Neural cell (in vitro differentiated cells): ENCODE measurements around the gene PBXIP1. TPM values are rescaled to one million over a fixed set of nuclear protein-coding genes. Genes with fewer than 3 reads are reported as not detected.
"Not testable (repeated sequence)": the region's sequence is repeated elsewhere in the genome, so short reads cannot be mapped to it uniquely, and the experiment has no call there.

Experiments used
- H2AFZ ChIP-seq: fragments of 200-600, 300-800 bp; sonication (generic), shearing (Covaris generic); 2 replicates; pipeline ENCODE4 v1.6.0; 2014; ENCODE audit warnings: low read depth, mild to moderate bottlenecking, antibody characterized with exemption, low read length, moderate library complexity
- H3F3A ChIP-seq: fragments of 200-600 bp; shearing (Covaris generic); 2 replicates; pipeline ENCODE4 v1.6.1; 2016; ENCODE audit warnings: mild to moderate bottlenecking, moderate library complexity, mixed read lengths, antibody characterized with exemption, low read length; ENCODE audit not compliant: insufficient read depth, poor library complexity, severe bottlenecking
- H3K27ac ChIP-seq: fragments of 200-600, 300-800 bp; sonication (generic), shearing (Covaris generic); 2 replicates; pipeline ENCODE4 v1.5.1; 2014; ENCODE audit warnings: mild to moderate bottlenecking, low read length, moderate library complexity
- H3K27me3 ChIP-seq: fragments of 300-800, 200-600 bp; sonication (generic), shearing (Covaris generic); 2 replicates; pipeline ENCODE4 v1.6.0; 2014; ENCODE audit warnings: mild to moderate bottlenecking, low read depth, low read length, moderate library complexity; ENCODE audit not compliant: insufficient read depth
- H3K36me3 ChIP-seq: fragments of 300-800, 200-600 bp; sonication (generic), shearing (Covaris generic); 2 replicates; pipeline ENCODE4 v1.5.1; 2014; ENCODE audit warnings: mild to moderate bottlenecking, antibody characterized with exemption, low read length, moderate library complexity; ENCODE audit not compliant: insufficient read depth
- H3K4me2 ChIP-seq: fragments of 300-800, 200-600 bp; sonication (generic), shearing (Covaris generic); 2 replicates; pipeline ENCODE4 v1.6.0; 2014; ENCODE audit warnings: mild to moderate bottlenecking, low read length
- H3K4me3 ChIP-seq: fragments of 300-800, 200-600 bp; sonication (generic), shearing (Covaris generic); 2 replicates; pipeline ENCODE4 v1.5.1; 2014; ENCODE audit warnings: mild to moderate bottlenecking, low read length, moderate library complexity
- H3K79me2 ChIP-seq: fragments of 200-600 bp; shearing (Covaris generic); replicated peaks from 2 replicates; pipeline ENCODE4 v1.6.0; 2014; ENCODE audit warnings: mild to moderate bottlenecking, low read length, moderate library complexity; ENCODE audit not compliant: insufficient read depth
- H3K9ac ChIP-seq: fragments of 300-800, 200-600 bp; sonication (generic), shearing (Covaris generic); 2 replicates; pipeline ENCODE4 v1.6.1; 2016; ENCODE audit warnings: mild to moderate bottlenecking, low read length, mixed read lengths
- H3K9me2 ChIP-seq: fragments of 200-600 bp; shearing (Covaris generic); 2 replicates; pipeline ENCODE4 v1.6.1; 2016; ENCODE audit warnings: mild to moderate bottlenecking, low read length, mixed read lengths; ENCODE audit not compliant: insufficient read depth
- H3K9me3 ChIP-seq: fragments of 200-600, 300-800 bp; sonication (generic), shearing (Covaris generic); 2 replicates; pipeline ENCODE4 v1.6.1; 2016; ENCODE audit warnings: mild to moderate bottlenecking, mixed run types, low read length, moderate library complexity, mixed read lengths
- H4K20me1 ChIP-seq: fragments of 200-600 bp; shearing (Covaris generic); 2 replicates; pipeline ENCODE4 v1.6.1; 2016; ENCODE audit warnings: mild to moderate bottlenecking, mixed run types; ENCODE audit not compliant: insufficient read depth
- EP300 ChIP-seq: fragments of 450-650 bp; conservative IDR thresholded peaks from 2 replicates; pipeline ENCODE4 v1.6.1; 2014; ENCODE audit warnings: antibody characterized with exemption, mild to moderate bottlenecking, moderate library complexity; ENCODE audit not compliant: poor library complexity, severe bottlenecking
- EZH2 ChIP-seq: fragments of 200-600, 300-800 bp; shearing (Covaris generic), sonication (generic); IDR thresholded peaks from 2 replicates; pipeline ENCODE4 v1.6.1; 2014; ENCODE audit warnings: antibody characterized with exemption, low read length, borderline replicate concordance, mild to moderate bottlenecking; ENCODE audit not compliant: insufficient read depth, poor library complexity, severe bottlenecking
- MXI1 ChIP-seq: fragments of 450-650 bp; conservative IDR thresholded peaks from 2 replicates; pipeline ENCODE4 v1.6.1; 2014; ENCODE audit warnings: antibody characterized with exemption, mild to moderate bottlenecking; ENCODE audit not compliant: poor library complexity, severe bottlenecking
- POLR2AphosphoS5 ChIP-seq: IDR thresholded peaks from 2 replicates; pipeline ENCODE4 v1.6.1; 2012
- RAD21 ChIP-seq: fragments of 450-650 bp; conservative IDR thresholded peaks from 2 replicates; pipeline ENCODE4 v1.6.1; 2014; ENCODE audit warnings: antibody characterized with exemption, mild to moderate bottlenecking, moderate library complexity
- SMC3 ChIP-seq: fragments of 450-650 bp; conservative IDR thresholded peaks from 2 replicates; pipeline ENCODE4 v1.6.1; 2014; ENCODE audit warnings: antibody characterized with exemption, mild to moderate bottlenecking, moderate library complexity; ENCODE audit not compliant: poor library complexity
- TAF1 ChIP-seq: IDR thresholded peaks from 2 replicates; pipeline ENCODE4 v1.6.1; 2012; ENCODE audit warnings: low read depth
- polyA plus RNA-seq: library from polyadenylated mRNA; depleted of rRNA; stranded (reverse); fragments of >200 nt; gene quantifications from 2 replicates; pipeline ENCODE4 v1.2.3, GENCODE V29; 2014
- TF ChIP-seq, protein P1 (sequence below): fragments of 450-650 bp; IDR thresholded peaks from 2 replicates; pipeline ENCODE4 v1.5.1; 2014; ENCODE audit warnings: antibody characterized with exemption, mild to moderate bottlenecking, moderate library complexity; ENCODE audit not compliant: poor library complexity, severe bottlenecking
- TF ChIP-seq, protein P2 (sequence below): IDR thresholded peaks from 2 replicates; pipeline ENCODE4 v1.6.1; 2012; ENCODE audit warnings: borderline replicate concordance

Gene PBXIP1
- polyA plus RNA-seq, 1 donor from 2014 or later: 5.4 TPM

DNA sequence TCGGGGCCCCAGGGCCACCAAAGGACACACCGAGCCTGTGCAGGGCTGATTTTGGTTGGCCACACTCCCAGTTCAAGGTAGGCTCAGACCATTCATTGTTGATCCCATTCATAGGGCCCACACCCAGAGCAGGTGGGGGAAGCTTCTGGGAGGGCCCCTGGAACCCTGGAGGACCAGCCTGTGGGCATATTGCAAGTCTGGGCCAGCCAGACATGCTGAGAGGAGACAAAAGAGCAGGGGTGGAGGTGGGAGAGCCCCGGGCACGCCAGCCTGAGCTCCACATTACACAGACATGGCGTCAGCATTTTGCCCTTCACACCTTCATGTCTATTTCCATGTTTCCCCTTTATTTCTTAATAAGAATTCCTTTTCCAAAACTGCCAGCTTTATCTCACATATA lies 45.0 kb downstream of the PBXIP1 start:
- no peaks in the 10 kb centered on the region for H3K36me3 ChIP-seq
- H4K20me1 ChIP-seq: no peaks in the 10 kb centered on the region
- H2AFZ ChIP-seq: no peak overlapping the region
- TF ChIP-seq TAF1: no peak
- TF ChIP-seq POLR2AphosphoS5: no peak
- TF ChIP-seq, protein P1, sequence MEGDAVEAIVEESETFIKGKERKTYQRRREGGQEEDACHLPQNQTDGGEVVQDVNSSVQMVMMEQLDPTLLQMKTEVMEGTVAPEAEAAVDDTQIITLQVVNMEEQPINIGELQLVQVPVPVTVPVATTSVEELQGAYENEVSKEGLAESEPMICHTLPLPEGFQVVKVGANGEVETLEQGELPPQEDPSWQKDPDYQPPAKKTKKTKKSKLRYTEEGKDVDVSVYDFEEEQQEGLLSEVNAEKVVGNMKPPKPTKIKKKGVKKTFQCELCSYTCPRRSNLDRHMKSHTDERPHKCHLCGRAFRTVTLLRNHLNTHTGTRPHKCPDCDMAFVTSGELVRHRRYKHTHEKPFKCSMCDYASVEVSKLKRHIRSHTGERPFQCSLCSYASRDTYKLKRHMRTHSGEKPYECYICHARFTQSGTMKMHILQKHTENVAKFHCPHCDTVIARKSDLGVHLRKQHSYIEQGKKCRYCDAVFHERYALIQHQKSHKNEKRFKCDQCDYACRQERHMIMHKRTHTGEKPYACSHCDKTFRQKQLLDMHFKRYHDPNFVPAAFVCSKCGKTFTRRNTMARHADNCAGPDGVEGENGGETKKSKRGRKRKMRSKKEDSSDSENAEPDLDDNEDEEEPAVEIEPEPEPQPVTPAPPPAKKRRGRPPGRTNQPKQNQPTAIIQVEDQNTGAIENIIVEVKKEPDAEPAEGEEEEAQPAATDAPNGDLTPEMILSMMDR: no peak
- no peak for TF ChIP-seq MXI1
- no peak for TF ChIP-seq RAD21
- no peak for TF ChIP-seq EP300
- TF ChIP-seq EZH2: no peak
- TF ChIP-seq, protein P2, sequence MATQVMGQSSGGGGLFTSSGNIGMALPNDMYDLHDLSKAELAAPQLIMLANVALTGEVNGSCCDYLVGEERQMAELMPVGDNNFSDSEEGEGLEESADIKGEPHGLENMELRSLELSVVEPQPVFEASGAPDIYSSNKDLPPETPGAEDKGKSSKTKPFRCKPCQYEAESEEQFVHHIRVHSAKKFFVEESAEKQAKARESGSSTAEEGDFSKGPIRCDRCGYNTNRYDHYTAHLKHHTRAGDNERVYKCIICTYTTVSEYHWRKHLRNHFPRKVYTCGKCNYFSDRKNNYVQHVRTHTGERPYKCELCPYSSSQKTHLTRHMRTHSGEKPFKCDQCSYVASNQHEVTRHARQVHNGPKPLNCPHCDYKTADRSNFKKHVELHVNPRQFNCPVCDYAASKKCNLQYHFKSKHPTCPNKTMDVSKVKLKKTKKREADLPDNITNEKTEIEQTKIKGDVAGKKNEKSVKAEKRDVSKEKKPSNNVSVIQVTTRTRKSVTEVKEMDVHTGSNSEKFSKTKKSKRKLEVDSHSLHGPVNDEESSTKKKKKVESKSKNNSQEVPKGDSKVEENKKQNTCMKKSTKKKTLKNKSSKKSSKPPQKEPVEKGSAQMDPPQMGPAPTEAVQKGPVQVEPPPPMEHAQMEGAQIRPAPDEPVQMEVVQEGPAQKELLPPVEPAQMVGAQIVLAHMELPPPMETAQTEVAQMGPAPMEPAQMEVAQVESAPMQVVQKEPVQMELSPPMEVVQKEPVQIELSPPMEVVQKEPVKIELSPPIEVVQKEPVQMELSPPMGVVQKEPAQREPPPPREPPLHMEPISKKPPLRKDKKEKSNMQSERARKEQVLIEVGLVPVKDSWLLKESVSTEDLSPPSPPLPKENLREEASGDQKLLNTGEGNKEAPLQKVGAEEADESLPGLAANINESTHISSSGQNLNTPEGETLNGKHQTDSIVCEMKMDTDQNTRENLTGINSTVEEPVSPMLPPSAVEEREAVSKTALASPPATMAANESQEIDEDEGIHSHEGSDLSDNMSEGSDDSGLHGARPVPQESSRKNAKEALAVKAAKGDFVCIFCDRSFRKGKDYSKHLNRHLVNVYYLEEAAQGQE: no peak
- TF ChIP-seq SMC3: no peak
- H3F3A ChIP-seq: no peaks in the 10 kb centered on the region
- H3K9me3 ChIP-seq: peaks cover 3% of the 10 kb centered on the region
- no peak overlapping the region for H3K9ac ChIP-seq
- no peaks in the 10 kb centered on the region for H3K9me2 ChIP-seq
- H3K4me3 ChIP-seq: no peak overlapping the region
- H3K4me2 ChIP-seq: no peak overlapping the region
- no peaks in the 10 kb centered on the region for H3K79me2 ChIP-seq
- no peak overlapping the region for H3K27ac ChIP-seq
- no peaks in the 10 kb centered on the region for H3K27me3 ChIP-seq

DNA sequence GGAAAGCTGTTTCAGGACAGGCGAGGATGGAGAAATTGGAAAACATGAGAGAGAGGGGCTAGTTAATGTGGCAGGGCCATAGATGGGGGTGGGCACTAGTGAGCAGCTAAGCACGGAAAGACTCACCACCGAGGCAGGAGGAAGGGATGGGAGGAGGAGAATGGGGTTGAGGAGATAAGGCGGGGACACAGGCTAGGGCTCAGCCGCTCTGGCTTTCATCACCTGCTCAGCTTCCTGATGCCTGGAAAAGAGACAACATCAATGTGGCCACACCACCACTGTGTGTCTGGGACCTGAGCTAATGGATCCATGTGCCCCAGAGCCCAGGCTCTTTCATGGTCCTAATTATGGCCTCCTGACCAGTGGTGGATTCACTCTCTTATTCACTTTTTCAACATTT lies 47.0 kb downstream of the PBXIP1 start:
- no peak for TF ChIP-seq TAF1
- H3K27me3 ChIP-seq: no peaks in the 10 kb centered on the region
- no peak overlapping the region for H3K27ac ChIP-seq
- no peaks in the 10 kb centered on the region for H3K79me2 ChIP-seq
- peaks cover 3% of the 10 kb centered on the region for H3K9me3 ChIP-seq
- no peak overlapping the region for H3K4me3 ChIP-seq
- no peaks in the 10 kb centered on the region for H3F3A ChIP-seq
- no peak overlapping the region for H3K4me2 ChIP-seq
- H3K9ac ChIP-seq: no peak overlapping the region
- H4K20me1 ChIP-seq: no peaks in the 10 kb centered on the region
- no peaks in the 10 kb centered on the region for H3K9me2 ChIP-seq
- no peak overlapping the region for H2AFZ ChIP-seq
- no peaks in the 10 kb centered on the region for H3K36me3 ChIP-seq

DNA sequence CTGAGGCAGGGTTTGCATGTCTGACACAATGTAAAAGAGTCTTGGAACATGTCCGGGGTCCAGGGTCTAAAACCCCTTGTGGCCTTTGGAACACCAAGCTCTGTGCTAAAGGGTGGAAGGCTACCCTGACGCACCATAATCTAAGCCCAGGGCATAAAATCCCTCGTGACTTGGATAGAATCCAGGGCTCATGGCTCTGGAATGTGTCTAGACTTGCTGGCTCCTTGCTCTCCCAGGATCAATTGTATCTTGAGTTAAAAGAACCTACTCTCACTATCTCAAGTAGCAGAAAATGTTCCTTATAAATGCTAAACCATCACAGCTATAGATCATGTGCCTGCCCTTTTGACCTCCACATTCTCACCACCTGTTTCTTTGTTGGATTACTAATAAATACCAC lies 47.8 kb downstream of the PBXIP1 start:
- H3K4me2 ChIP-seq, H3K9me3 ChIP-seq, H2AFZ ChIP-seq, H3K27ac ChIP-seq, H3K9me2 ChIP-seq, H3F3A ChIP-seq, H3K79me2 ChIP-seq, H3K36me3 ChIP-seq, H4K20me1 ChIP-seq, H3K4me3 ChIP-seq, H3K9ac ChIP-seq, H3K27me3 ChIP-seq: not testable (repeated sequence)
